H1 (cell line): ENCODE data around the gene PTPA. TPM values are rescaled to one million over a fixed set of nuclear protein-coding genes. Genes with fewer than 3 reads are reported as not detected.

Source experiments
- BCL11A ChIP-seq, 2 experiments: IDR thresholded peaks; one replicate each; pipeline ENCODE4 v1.6.1; 2011; ENCODE audit warnings: low read depth in 2 of 2, low read length in 2 of 2, mild to moderate bottlenecking in 2 of 2
- KDM5A ChIP-seq: fragments of 200-600 bp; IDR thresholded peaks from 2 replicates; pipeline ENCODE4 v1.7.1; 2012; ENCODE audit warnings: mild to moderate bottlenecking, low read length, inconsistent platforms, mixed read lengths
- RAD21 ChIP-seq, 2 experiments: IDR thresholded peaks in 1 of 2; conservative IDR thresholded peaks in 1 of 2; 2 replicates each; pipeline ENCODE4 v1.6.1; 2011; ENCODE audit warnings: low read depth in 2 of 2, low read length in 2 of 2, improper control_type of control experiment in 1 of 2, inconsistent platforms in 1 of 2, mild to moderate bottlenecking in 1 of 2, moderate library complexity in 1 of 2
- RBBP5 ChIP-seq: IDR thresholded peaks from 2 replicates; pipeline ENCODE4 v1.7.1; 2012; ENCODE audit warnings: low read depth, mild to moderate bottlenecking, inconsistent platforms, low read length, moderate library complexity, borderline replicate concordance
- SIN3A ChIP-seq, 2 experiments: IDR thresholded peaks in 1 of 2; conservative IDR thresholded peaks in 1 of 2; 2 replicates each; pipeline ENCODE4 v1.6.1; 2011 to 2012; ENCODE audit warnings: low read length in 2 of 2, improper control_type of control experiment in 1 of 2, low read depth in 1 of 2, mild to moderate bottlenecking in 1 of 2
- SIRT6 ChIP-seq: IDR thresholded peaks from one replicate; pipeline ENCODE4 v1.7.1; 2012; ENCODE audit warnings: low read length, inconsistent platforms
- TAF1 ChIP-seq: IDR thresholded peaks from 2 replicates; pipeline ENCODE4 v1.6.1; 2011; ENCODE audit warnings: mild to moderate bottlenecking, low read depth, low read length
- polyA plus RNA-seq, 7 experiments: library from polyadenylated mRNA; depleted of rRNA in 3 of 7; stranded (reverse) in 5 of 7; unstranded in 2 of 7; fragments of >200 nt in 5 of 7; fragments of 200-250 nt in 2 of 7; gene quantifications; 1 replicate in 5 of 7; 2 replicates in 1 of 7; 4 replicates in 1 of 7; pipeline versions ENCODE4 v1.2.1 to v1.2.3, GENCODE V29; 2011 to 2013; ENCODE audit warnings: missing spikeins in 2 of 7, mixed read lengths in 2 of 7
- total RNA-seq: library from RNA; stranded (reverse); fragmentation: NEBNext Ultra II Directional; extraction: Animal tissue kit (Norgen Biotek cat#: 25700); gene quantifications from 2 replicates; pipeline ENCODE4 v1.2.1, GENCODE V29; 2021
- TF ChIP-seq, protein P1 (sequence below): fragments of 300-600 bp; sonication (generic); IDR thresholded peaks from 2 replicates; pipeline ENCODE4 v1.7.1; 2012; ENCODE audit warnings: low read length, moderate library complexity, mild to moderate bottlenecking, inconsistent platforms; ENCODE audit not compliant: insufficient replicate concordance
- TF ChIP-seq, protein P2 (sequence below): IDR thresholded peaks from 2 replicates; pipeline ENCODE4 v1.6.1; 2011; ENCODE audit warnings: low read depth, mild to moderate bottlenecking, low read length; ENCODE audit not compliant: insufficient read depth

PTPA gene
- total and polyA plus RNA-seq, 2 of the 8 experiments (the other 6 are each of a cell fraction or from before 2014, with no cell fraction given) = 114 to 145 TPM

DNA sequence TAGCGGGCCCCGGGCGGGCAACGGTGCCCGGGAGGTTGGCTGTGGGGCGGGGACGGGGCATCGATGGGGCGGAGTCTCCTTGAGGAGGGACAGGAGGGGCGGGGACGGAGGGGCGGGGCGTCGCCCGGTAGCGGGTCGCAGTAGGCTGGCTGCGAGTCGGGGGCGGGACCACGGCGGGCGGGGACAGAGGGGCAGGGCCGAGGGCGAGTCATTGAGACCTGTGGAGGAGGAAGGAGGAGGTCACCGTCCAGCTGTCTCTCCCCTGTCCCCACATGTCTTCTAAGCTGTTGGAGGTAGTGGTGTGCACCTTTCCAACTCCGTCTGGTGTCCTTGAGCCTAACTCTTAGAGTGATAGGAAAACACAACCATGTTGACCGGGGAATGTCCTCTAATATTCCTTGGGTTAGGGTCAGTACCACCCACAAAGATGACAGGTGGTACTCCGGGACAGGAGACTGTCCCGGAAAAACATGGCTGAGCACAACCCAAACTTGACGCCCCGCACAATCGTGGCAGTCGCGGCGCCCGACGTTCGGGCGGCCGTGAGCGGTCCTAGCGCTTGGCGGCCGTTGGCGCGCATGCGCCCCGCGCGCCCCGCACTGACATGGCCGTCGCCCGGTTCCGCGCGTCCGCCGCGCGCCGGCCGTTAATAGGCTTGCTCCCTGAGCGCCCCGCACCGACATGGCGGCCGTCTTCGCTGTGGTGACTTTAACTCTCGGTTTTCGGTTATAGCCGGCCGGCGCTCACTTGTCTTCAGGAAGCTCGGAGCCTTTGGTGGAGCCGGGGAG, at the start of gene PTPA, which contains the start of gene CRAT (continued):
- TF ChIP-seq, protein P1, sequence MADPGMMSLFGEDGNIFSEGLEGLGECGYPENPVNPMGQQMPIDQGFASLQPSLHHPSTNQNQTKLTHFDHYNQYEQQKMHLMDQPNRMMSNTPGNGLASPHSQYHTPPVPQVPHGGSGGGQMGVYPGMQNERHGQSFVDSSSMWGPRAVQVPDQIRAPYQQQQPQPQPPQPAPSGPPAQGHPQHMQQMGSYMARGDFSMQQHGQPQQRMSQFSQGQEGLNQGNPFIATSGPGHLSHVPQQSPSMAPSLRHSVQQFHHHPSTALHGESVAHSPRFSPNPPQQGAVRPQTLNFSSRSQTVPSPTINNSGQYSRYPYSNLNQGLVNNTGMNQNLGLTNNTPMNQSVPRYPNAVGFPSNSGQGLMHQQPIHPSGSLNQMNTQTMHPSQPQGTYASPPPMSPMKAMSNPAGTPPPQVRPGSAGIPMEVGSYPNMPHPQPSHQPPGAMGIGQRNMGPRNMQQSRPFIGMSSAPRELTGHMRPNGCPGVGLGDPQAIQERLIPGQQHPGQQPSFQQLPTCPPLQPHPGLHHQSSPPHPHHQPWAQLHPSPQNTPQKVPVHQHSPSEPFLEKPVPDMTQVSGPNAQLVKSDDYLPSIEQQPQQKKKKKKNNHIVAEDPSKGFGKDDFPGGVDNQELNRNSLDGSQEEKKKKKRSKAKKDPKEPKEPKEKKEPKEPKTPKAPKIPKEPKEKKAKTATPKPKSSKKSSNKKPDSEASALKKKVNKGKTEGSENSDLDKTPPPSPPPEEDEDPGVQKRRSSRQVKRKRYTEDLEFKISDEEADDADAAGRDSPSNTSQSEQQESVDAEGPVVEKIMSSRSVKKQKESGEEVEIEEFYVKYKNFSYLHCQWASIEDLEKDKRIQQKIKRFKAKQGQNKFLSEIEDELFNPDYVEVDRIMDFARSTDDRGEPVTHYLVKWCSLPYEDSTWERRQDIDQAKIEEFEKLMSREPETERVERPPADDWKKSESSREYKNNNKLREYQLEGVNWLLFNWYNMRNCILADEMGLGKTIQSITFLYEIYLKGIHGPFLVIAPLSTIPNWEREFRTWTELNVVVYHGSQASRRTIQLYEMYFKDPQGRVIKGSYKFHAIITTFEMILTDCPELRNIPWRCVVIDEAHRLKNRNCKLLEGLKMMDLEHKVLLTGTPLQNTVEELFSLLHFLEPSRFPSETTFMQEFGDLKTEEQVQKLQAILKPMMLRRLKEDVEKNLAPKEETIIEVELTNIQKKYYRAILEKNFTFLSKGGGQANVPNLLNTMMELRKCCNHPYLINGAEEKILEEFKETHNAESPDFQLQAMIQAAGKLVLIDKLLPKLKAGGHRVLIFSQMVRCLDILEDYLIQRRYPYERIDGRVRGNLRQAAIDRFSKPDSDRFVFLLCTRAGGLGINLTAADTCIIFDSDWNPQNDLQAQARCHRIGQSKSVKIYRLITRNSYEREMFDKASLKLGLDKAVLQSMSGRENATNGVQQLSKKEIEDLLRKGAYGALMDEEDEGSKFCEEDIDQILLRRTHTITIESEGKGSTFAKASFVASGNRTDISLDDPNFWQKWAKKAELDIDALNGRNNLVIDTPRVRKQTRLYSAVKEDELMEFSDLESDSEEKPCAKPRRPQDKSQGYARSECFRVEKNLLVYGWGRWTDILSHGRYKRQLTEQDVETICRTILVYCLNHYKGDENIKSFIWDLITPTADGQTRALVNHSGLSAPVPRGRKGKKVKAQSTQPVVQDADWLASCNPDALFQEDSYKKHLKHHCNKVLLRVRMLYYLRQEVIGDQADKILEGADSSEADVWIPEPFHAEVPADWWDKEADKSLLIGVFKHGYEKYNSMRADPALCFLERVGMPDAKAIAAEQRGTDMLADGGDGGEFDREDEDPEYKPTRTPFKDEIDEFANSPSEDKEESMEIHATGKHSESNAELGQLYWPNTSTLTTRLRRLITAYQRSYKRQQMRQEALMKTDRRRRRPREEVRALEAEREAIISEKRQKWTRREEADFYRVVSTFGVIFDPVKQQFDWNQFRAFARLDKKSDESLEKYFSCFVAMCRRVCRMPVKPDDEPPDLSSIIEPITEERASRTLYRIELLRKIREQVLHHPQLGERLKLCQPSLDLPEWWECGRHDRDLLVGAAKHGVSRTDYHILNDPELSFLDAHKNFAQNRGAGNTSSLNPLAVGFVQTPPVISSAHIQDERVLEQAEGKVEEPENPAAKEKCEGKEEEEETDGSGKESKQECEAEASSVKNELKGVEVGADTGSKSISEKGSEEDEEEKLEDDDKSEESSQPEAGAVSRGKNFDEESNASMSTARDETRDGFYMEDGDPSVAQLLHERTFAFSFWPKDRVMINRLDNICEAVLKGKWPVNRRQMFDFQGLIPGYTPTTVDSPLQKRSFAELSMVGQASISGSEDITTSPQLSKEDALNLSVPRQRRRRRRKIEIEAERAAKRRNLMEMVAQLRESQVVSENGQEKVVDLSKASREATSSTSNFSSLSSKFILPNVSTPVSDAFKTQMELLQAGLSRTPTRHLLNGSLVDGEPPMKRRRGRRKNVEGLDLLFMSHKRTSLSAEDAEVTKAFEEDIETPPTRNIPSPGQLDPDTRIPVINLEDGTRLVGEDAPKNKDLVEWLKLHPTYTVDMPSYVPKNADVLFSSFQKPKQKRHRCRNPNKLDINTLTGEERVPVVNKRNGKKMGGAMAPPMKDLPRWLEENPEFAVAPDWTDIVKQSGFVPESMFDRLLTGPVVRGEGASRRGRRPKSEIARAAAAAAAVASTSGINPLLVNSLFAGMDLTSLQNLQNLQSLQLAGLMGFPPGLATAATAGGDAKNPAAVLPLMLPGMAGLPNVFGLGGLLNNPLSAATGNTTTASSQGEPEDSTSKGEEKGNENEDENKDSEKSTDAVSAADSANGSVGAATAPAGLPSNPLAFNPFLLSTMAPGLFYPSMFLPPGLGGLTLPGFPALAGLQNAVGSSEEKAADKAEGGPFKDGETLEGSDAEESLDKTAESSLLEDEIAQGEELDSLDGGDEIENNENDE = no peak
- TF ChIP-seq RAD21 (IDR thresholded peaks at IDR 0.05 in 1 of 2, conservative IDR thresholded peaks at IDR 0.05 in 1 of 2; ENCODE audit: low read depth in 2 of 2, low read length in 2 of 2) = no peak
- peak in 1 of 2 experiments; percentile 77; a peak in 2 of 4 replicates for TF ChIP-seq SIN3A (conservative IDR thresholded peaks at IDR 0.05 in 1 of 2, IDR thresholded peaks at IDR 0.05 in 1 of 2; ENCODE audit: low read depth in 1 of 2, low read length in 2 of 2)
- no peak for TF ChIP-seq RBBP5
- TF ChIP-seq KDM5A = peak; percentile 72
- no peak for TF ChIP-seq SIRT6
- TF ChIP-seq, protein P2, sequence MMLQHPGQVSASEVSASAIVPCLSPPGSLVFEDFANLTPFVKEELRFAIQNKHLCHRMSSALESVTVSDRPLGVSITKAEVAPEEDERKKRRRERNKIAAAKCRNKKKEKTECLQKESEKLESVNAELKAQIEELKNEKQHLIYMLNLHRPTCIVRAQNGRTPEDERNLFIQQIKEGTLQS = no peak
- TF ChIP-seq TAF1 = peak; percentile 92
- TF ChIP-seq BCL11A (IDR thresholded peaks at IDR 0.05; ENCODE audit: low read depth in 2 of 2, low read length in 2 of 2) = no peak
